ENCODE data around the gene ABCC3.

GRCh38 chr17:50590946-50591737, 43.5 kb upstream of the ABCC3 start:
- TF ChIP-seq FOXA1 (IDR thresholded peaks at IDR 0.05) (no peak), ELF4 (IDR thresholded peaks at IDR 0.05) (no peak), FOXM1 (IDR thresholded peaks at IDR 0.05; ENCODE audit: borderline replicate concordance) (no peak), SP1 (IDR thresholded peaks at IDR 0.05) (no peak)

Data from HEK293T (cell line).